Glutamatergic neuron (in vitro differentiated cells): ENCODE measurements around the gene ZNF74. TPM values are rescaled to one million over a fixed set of nuclear protein-coding genes. Genes with fewer than 3 reads are reported as not detected.
"Not testable (repeated sequence)": the region's sequence is repeated elsewhere in the genome, so short reads cannot be mapped to it uniquely, and the experiment has no call there.

ENCODE experiments used
- DNase-seq: peaks from one replicate; pipeline ENCODE4 v3.0.0; 2022
- H3K27ac Mint-ChIP-seq: one replicate; pipeline ENCODE4 v1.8.0; 2020; ENCODE audit warnings: mild to moderate bottlenecking, mixed read lengths, inconsistent platforms; ENCODE audit not compliant: unreplicated experiment
- H3K27me3 Mint-ChIP-seq: one replicate; pipeline ENCODE4 v1.8.0; 2020; ENCODE audit warnings: mild to moderate bottlenecking, moderate library complexity, mixed read lengths, inconsistent platforms; ENCODE audit not compliant: unreplicated experiment
- H3K36me3 Mint-ChIP-seq: one replicate; pipeline ENCODE4 v1.8.0; 2020; ENCODE audit warnings: mild to moderate bottlenecking, mixed read lengths, inconsistent platforms; ENCODE audit not compliant: unreplicated experiment
- H3K4me1 Mint-ChIP-seq: one replicate; pipeline ENCODE4 v1.8.0; 2020; ENCODE audit warnings: mild to moderate bottlenecking, low read depth, mixed read lengths, inconsistent platforms; ENCODE audit not compliant: unreplicated experiment
- H3K4me3 Mint-ChIP-seq: one replicate; pipeline ENCODE4 v1.8.0; 2020; ENCODE audit warnings: mild to moderate bottlenecking, mixed read lengths, inconsistent platforms; ENCODE audit not compliant: unreplicated experiment
- H3K9me3 Mint-ChIP-seq: one replicate; pipeline ENCODE4 v1.8.0; 2020; ENCODE audit warnings: mild to moderate bottlenecking, moderate library complexity, mixed read lengths, inconsistent platforms; ENCODE audit not compliant: unreplicated experiment
- CTCF ChIP-seq: fragments of 200-600 bp; sonication (generic); IDR thresholded peaks from one replicate; pipeline ENCODE4 v1.5.0; 2021; ENCODE audit not compliant: partially characterized antibody, unreplicated experiment
- total RNA-seq: library from RNA; stranded (reverse); fragmentation: NEBNext Ultra II Directional; extraction: Animal tissue kit (Norgen Biotek cat#: 25700); gene quantifications from one replicate; pipeline ENCODE4 v1.2.1, GENCODE V29; 2021; ENCODE audit not compliant: unreplicated experiment

ZNF74 gene
- total RNA-seq, 1 donor from 2014 or later: 50.3 TPM

- no peak for TF ChIP-seq CTCF
- no peak for DNase-seq
- Mint-ChIP-seq H3K27ac (no peak overlapping the region), H3K4me1 (no peaks in the 10 kb centered on the region), H3K27me3 (peaks cover 4% of the 10 kb centered on the region), H3K36me3 (peaks cover 5% of the 10 kb centered on the region), H3K9me3 (peaks cover 2% of the 10 kb centered on the region), H3K4me3 (no peak overlapping the region)
Observed at GRCh38 chr22:20378110-20378509, 15.8 kb upstream of the ZNF74 start.

- H3K27ac Mint-ChIP-seq, H3K4me3 Mint-ChIP-seq, H3K4me1 Mint-ChIP-seq, H3K36me3 Mint-ChIP-seq, H3K27me3 Mint-ChIP-seq, DNase-seq, H3K9me3 Mint-ChIP-seq: not testable (repeated sequence)
Observed at GRCh38 chr22:20378684-20379083, 15.3 kb upstream of the ZNF74 start.

DNA sequence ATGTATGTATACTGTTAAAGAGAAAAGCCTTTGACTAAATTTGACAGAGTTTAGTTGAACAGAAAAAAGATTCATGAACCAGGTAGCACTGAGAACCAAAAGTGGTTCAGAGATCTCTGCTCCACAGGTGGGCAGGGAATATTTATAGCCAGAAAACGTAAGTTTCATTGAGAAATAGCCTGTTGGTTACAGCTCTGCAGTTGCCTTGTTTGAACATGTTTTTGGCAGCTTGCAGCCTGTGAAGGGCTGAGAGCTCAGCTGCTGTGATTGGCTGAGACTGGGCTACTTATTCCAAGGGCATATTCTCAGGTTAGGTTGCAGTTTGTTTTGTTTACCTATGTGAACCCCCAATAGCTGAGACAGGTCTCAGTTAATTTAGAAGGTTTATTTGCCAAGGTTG lies 13.5 kb upstream of the ZNF74 start:
- Mint-ChIP-seq H3K4me1 (no peaks in the 10 kb centered on the region), H3K27me3 (peaks cover 2% of the 10 kb centered on the region), H3K27ac (no peak overlapping the region), H3K4me3 (no peak overlapping the region), H3K9me3 (peaks cover 2% of the 10 kb centered on the region), H3K36me3 (no peaks in the 10 kb centered on the region)
- DNase-seq: no peak
- TF ChIP-seq CTCF: no peak

- H3K27ac Mint-ChIP-seq: no peak overlapping the region
- no peaks in the 10 kb centered on the region for H3K27me3 Mint-ChIP-seq
- no peak overlapping the region for H3K4me3 Mint-ChIP-seq
- H3K36me3 Mint-ChIP-seq: no peaks in the 10 kb centered on the region
- no peak for TF ChIP-seq CTCF
- peaks cover 2% of the 10 kb centered on the region for H3K9me3 Mint-ChIP-seq
- no peak for DNase-seq
- no peaks in the 10 kb centered on the region for H3K4me1 Mint-ChIP-seq
Observed at GRCh38 chr22:20383538-20383937, 10.4 kb upstream of the ZNF74 start.

- no peak for DNase-seq
- no peak overlapping the region for H3K27ac Mint-ChIP-seq
- no peak for TF ChIP-seq CTCF
- peaks cover 2% of the 10 kb centered on the region for H3K9me3 Mint-ChIP-seq
- no peaks in the 10 kb centered on the region for H3K4me1 Mint-ChIP-seq
- no peaks in the 10 kb centered on the region for H3K27me3 Mint-ChIP-seq
- H3K4me3 Mint-ChIP-seq: no peak overlapping the region
- H3K36me3 Mint-ChIP-seq: no peaks in the 10 kb centered on the region
Observed at GRCh38 chr22:20384171-20384570, 9.8 kb upstream of the ZNF74 start.

DNA sequence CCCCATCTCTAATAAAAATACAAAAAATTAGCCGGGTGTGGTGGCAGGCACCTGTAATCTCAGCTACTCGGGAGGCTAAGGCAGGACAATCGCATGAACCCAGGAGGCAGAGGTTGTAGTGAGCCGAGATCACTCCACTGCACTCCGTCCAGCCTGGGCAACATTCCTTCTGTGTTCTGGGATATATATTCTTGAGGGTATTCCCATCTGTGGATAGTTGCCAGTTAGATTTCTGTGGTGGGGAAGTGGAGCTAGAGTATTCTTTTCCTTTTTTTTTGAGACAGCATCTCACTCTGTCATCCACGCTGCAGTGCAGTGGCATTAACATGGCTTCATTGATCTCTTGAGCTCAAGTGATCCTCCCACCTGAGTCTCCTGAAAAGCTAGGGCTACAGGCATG lies 9.1 kb upstream of the ZNF74 start:
- DNase-seq: no peak
- Mint-ChIP-seq H3K4me1 (no peaks in the 10 kb centered on the region), H3K27me3 (no peaks in the 10 kb centered on the region), H3K36me3 (no peaks in the 10 kb centered on the region), H3K4me3 (no peak overlapping the region), H3K9me3 (peaks cover 2% of the 10 kb centered on the region), H3K27ac (no peak overlapping the region)
- TF ChIP-seq CTCF: no peak
